OCI-M1 (cell line): ENCODE data around the gene COL4A5.

Source experiments
- DNase-seq: peaks from one replicate; lab custom pipeline; 2025; lab: John Stamatoyannopoulos, UW

COL4A5 gene

DNA sequence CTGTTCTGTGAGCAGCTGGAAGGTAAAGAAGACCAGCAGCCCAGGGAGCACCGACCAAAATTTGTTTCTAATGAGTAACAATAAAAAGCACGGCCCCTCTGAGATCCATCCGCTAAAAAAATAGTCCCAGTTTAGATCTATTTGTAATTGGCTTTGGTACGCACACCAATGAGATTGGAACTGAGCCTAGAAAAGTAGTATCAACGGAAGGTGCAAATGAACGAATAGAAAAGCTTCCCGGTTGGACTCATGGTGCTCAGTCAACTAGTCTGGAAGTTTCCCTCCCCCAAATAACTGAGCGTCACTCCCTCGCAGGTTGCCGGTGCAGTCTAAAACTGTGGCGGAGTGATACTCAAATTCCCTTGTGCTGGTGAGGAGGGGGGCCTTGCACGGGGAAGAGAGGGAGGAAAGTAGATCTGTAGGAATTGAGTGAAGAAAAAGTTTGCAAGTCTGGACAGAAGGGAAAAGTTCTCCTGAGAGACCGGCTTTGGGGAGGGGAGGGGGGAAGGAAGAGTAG is at the start of gene COL4A5:
COL4A5 (plus strand) TSS at position 413 of the 517 bp plus-strand sequence. CDS start 288 bp downstream, outside the sequence.
- DNase-seq: no peak

DNA sequence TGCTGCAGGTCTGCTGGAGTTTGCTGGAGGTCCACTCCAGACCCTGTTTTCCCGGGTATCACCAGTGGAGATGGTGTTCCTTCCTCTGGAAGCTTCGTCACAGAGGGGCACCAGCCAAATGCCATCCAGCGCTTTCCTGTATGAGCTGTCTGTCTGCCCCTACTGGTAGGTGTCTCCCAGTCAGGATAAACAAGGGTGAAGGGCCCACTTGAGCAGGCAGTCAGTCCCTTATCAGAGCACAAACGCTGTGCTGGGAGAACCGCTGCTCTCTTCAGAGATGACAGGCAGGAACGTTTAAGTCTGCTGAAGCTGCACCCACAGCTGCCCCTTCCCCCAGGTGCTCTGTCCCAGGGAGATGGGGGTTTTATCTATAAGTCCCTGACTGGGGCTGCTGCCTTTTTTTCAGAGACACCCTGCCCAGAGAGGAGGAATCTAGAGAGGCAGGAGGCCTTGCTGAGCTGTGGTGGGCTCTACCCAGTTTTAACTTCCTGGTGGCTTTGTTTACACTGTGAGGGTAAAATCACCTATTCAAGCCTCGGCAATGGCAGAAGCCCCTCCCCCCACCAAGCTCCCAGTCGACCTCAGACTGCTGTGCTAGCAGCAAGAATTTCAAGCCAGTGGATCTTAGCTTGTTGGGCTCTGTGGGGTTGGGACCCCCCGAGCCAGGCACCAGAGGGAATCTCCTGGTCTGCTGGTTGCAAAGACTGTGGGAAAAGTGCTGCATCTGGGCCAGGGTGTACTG is 48.5 kb upstream of the COL4A5 start:
- DNase-seq: peak; percentile 11

DNA sequence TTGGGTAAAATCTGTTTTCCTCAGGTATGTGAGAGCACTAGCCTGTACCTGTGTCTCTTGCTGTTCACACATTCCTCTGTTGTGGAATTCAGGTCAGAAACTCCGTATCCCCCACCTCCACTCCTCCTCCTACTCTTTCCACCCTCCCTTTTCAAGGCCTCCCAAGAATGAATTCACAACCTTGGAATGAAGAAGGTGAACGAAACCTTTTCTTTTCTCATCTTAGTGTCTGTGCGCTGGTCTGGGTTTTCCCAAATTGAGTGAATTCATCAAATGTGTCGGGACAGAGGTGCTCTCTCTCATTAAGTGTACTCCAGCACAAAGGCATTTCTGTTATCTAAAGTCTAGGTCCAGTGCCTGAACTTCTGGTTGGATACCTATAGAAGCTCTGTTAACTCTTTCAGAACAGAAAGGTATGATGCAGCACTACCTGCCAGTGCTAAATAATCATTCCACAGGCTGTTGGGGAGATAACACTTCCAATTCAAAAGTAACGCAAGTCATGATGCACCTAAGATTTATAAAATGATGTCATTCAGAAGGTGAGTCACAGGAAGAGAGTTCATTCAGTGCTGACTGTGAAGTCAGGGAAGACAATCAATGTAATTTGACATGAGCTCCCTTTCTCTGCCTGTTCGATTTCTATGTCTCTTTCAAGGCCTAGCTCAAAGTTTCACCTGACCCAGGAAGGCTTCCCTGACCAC is 43.3 kb upstream of the COL4A5 start:
- DNase-seq: no peak

DNA sequence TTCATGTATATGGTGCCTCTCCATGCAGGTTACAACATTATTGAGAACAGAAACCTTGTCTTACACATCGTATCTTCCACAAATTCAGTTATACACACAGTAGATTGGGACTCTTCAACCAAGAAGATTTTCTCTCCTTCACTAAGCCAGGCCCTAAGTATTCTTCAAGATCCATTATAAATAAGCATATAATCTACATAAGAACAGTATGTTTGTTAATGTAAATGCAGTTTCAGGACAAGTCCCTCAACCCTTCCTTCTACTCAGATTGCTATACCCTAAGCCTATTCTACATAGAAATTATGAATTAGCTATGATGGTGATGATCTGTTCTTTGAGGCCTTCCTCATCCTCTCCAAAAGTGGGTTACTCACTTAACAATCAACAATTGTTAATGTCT is 42.7 kb upstream of the COL4A5 start:
- no peak for DNase-seq

DNA sequence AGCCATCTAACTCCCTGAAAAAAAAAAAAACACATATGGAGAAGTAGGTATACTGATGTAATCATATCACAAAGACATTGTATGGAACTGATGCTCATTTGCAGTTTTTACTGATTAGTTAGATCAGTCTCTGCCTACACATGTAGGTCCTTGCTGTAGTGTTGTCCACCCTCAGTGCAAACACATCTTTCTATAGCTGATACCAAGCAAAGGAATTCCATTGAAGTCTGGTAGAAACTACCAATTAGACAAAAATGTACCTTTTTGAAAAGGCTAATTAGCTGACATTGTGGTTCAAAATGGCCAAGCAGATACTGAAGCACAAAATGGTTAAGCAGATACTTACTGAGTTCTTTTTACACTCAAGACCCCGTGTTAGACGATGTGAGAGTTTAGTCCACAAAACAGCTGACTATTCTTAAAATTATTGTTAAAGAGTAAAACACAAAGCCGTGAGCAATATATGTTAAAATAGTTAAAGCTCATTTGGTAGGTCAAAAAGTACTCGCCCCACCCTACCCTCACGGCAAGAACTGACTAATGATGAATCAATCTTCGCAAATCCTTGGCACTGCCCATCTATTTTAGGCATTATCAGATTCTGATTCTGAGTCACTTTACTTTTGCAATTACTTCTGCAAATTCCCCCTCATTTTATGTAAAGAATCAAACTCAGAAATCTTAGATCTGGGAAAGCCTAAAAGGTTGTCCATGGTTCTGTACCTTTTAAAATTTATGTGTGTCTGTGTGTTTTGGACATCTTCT is 41.8 kb upstream of the COL4A5 start:
- no peak for DNase-seq

DNA sequence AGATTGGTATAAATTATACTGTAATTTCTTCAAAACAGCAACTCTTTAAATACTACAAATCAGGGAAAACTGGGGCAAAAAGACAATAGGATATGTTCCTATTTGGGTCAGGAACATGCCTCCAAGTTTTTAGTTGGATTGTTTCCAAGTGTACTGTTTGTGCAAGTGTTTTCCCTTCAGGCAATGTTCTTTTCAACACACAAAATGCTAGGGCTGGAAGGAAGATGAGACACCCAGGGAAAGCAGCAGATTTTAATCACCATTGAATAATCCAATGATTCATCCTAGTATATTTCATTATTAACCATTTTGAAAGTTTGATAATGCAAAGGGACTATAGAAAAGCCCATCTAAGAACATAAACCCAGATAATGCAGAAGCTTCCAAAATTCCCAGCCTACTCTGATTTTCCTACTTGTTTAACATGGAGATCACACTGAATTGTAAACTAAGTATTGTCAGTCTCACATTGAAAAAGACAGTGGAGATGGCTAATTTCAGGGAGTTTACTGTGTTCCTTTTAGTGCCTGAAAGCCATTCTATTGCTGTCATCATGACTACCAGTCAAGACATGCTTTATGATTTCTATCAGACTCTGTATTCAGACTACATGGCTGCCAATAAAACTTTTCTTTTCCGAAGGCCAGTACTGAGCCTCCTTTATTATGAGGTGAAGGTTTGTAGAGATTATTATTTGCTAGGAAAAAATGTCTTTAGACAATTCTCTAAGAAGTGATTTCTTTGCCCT is 40.0 kb upstream of the COL4A5 start:
- no peak for DNase-seq

DNA sequence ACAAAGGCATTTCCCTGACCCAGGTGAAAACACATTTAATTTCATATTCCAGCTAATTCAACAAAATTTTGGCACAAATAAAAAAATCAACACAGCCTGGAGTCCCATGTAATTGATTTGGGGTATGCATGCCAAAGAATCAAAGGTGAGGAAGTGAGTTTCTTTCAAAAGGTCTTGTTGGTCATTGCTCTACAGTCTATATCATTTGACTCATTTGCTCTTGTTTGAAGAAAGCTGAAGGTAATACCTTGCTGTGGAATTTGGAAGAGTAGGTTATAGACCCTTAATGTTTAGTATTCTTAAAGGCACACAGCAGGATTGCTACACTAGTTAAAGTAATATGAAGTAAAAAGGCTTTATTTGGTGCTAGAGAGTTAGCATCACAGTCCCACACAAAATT is 26.9 kb upstream of the COL4A5 start:
- no peak for DNase-seq

DNA sequence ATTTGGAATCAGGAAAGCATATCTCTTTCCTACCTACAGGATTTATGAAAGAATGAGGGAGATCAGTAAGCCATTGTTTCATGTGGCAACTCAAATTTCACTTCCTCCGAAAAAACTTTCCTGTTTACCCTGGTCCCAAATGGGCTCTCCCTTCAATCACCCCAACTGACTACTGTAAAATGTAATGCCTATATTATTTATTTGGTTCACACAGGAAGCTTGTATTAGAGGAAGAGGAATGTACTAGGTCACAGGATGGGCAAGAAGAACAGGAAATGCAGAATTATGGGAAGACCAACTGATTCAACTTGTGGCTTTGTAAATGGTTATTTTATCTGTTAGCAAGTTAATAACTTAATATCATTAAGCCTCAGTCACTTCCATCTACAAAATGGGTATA is 24.5 kb upstream of the COL4A5 start:
- no peak for DNase-seq

DNA sequence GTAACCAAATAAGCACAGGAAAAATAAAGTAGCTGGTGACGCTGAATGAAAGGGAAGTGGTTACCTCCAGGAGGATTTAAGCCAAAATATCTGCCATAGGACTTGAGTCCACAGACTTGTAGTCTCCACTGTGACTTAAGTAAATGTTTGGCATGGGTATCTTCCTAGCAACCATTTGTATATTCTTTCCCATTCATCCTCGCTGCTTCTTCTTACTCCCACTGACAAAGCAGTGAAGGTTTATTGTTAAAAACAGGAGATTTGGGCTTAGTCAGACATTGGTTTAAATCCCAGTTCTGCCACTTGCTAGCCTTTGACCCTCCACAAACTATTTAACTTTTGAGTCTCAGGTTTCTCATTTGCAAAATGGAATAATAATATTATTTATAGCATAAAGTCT is 23.7 kb upstream of the COL4A5 start:
- DNase-seq: no peak

DNA sequence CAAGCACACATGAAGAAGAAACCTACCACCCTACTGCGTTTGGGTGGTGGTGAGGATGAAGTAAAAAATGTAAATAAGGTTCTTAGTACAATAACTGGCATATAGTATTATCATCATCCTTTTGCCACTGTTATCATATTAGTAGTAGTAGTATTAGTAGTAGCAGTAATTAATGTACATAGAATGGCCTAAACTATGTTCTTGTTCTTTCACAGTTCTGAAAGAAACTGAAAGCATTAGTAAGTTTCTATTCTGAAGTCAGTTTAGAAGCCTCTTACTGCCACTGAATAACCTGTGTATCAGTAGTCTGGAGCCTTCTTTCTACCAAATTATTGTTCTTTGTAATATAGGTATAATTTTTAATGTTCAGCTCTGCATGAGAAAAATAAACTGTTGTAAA is 22.4 kb upstream of the COL4A5 start:
- DNase-seq: no peak

DNA sequence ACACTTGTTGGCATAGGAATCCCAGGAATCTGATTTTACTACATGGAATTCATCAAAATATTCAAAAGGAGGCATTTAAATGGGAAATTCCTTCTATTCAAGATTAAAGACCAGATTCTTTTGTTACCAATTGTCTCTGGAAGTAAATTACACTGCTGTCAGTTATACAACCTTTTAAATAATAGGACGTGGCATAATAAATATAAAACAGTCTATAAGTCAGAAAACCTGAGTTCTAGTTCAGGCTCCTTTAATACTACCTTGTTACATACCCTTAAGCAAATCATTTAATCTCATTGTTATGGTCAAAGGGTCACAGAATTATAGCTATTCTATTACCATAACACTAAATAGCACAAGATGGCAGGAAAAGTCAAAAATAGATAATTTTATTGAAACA is 20.2 kb upstream of the COL4A5 start:
- no peak for DNase-seq

DNA sequence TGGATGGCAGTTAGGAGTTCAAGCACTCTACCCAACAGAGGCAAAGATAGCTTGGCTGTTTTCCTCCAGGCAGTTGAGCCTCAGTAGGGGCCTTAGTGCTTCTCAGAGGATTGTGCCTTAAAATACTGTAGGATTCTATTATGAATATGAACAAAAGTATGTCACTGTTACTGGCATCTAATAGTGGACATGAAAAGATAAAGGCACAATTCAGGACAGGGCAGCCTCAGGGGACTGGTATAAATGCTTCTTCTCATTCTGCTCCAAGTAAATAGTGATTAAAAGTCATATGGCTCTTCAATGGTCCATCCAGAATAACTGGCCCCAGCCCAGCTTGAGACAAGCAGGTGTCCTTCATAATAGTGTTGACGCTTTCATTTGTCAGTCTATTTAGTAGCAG is 19.2 kb upstream of the COL4A5 start:
- DNase-seq: no peak

DNA sequence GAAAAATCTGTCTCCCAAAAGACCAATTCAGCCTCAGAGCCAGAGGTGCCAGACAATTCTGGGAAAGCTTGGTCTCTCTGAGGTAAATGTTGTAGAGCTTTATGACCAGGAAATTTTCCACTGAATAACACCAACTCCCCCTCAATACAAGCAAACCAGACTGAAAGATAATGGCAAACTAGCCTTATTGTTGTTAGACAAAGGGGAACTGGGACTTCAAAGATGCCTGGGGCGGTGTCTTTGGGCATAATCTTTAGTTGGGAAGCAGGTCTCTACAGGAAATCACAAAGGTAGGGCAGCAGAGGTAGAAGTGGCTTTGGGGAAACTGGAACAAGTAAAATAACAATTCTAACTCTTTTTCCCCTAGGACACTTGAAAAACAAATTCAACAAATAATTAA is 13.4 kb upstream of the COL4A5 start:
- DNase-seq: no peak

DNA sequence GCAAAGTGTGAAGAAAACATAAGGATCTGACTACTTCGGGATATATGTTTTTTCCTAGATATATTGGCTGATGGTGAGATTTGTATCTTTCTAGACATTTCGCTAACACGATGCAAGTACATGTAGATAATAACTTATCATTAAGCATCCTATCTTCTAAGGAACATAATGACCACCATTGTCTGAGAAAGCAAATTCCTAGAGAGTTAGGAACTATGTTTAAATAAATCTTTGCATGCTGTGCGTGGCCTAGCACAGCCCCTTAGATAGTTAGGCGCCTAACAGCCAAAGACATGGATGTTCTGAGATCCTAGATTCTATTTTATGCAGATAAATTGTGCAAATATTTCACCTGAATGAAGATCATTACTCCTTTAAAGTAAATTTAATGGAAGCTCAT is 4.4 kb upstream of the COL4A5 start:
- no peak for DNase-seq

DNA sequence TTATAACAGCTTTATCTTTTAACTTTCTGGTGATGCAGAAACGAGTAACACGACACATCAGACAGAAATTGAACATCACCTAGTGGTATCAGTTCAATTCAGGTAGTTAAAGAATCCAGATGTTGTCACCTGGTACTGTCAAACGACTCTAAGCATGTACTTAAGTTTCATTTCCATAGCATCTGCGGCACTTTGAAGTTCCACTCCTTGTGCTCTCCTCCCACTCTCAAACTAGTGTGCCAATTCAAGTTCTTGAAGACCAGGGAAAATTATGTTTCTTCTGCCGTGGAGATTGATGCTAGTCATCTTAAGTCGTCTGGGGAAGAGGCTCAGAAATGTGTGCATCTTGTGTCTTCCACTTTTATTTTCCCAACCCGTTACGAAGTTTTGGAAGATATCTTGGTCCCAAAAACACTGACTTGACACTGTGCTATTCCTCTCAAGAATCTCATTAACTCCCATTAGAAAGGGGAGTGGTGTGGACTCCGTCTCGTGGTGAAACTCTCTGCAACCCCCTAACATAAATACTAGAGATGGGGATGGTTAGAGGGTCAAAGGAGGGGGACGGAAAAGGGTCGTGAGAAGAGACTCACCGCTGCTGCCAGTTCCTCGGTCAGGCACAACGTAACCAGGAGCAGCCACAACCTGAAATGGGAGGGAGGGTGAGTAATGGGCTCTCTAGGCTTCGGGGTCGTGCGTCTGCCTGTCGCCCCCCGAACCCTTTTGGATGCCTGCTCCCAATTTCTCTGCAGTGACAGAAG is 2.1 kb upstream of the COL4A5 start:
- no peak for DNase-seq

DNA sequence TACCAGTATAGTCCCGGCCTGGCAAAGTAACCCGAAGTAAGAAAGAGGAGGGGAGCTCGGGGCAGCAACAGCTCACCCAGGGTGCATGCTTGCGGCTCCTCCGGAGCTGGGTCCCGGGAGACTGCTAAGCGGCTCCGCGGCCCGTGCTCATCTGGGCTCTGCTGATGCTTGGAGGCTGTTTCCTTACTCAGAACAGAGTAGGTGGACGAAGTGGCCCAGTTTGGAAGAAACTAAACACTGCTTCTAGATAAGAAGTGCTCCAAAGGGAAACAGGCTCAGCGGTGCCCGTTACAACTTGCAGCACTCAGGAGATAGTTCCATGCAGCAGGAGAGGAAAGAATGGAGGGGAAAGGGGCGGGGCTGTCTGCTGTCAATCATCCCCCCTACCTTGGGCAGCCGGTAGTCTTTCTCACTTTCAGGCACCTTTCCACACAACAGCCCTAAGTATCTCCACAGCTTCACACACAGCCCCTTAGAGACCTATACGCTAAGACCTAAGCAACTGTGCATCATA is 1.5 kb upstream of the COL4A5 start, which contains the start of gene COL4A6:
COL4A6 (minus strand) TSS at position 313 of the 514 bp plus-strand sequence; CDS start at position 87, 226 bp downstream.
- DNase-seq: no peak

DNA sequence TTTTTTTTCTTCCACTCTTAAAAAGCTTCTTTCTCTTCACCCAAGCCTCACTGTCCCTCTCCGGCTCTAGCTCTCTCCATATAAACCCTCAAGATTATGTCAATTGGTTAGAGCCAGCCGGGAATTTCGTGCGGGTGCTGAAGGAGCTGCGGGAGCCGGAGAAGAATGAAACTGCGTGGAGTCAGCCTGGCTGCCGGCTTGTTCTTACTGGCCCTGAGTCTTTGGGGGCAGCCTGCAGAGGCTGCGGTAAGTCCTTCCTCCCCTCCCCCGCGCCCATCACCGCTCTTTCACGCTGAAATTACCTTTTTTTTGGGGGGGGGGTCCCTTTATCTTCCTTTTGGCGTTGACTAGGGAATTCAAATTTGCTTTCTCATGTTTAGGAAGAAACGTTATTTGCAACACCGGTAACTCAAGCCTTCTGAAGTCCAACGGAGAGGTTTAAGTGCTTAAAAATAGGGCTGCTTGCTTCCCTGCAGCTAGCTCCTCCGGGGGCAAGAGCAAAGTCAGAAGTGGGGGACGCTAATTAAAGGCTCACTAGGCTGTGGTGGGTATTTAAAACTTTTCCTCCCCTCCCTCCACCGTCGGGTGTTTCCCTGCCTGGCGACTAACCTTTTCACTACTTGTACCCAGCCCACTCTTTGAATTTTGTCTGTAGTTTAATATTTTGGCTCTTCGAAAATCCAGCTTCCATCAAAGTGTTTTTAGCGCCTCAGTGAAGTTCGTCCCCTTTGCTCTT is 491 bp downstream of the COL4A5 start:
- DNase-seq: no peak

DNA sequence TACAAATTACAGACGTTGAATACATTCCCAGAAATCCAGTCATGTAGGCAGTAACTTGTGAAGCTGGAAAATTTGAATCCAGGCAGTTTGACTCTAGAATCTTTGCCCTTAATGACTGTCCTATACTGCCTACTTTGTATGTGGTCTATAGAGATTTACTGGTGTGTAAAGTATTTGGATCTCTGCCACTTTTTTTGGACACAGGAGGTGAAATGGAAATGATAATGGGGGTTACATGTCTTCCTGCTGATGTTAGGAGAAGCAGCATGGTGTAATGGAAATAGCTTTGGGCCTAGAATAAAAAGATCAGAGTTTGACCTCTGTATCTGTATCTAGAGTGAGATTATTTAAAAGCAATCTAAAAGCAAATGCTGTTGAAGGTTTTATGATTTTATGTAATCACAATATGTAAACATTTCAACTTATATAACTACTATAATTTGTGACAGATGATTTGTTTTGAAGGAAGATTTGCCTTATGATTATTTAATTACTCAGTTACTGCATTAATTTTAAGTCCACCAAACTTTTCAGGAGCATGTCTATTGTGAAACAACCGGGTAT is 3.3 kb downstream of the COL4A5 start:
- no peak for DNase-seq

DNA sequence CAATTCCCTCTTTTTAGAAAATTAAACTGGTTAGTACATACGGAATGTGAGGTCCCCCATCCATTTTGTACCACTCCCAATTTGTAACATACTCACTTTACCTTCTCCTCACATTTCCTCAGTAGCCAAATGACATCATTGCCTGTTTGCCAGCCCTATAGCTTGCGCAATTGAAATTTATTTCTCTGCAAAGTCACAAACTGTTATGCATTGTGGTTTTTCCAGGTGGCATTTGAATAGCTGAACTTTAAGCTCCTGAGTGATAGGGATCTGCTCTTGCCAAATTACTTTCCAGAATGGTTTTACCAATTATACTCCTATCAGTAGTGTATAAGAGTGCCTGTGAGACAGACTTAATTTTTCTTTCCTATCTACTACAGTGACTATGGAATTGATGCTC is 7.7 kb downstream of the COL4A5 start:
- peak; percentile 50 for DNase-seq

DNA sequence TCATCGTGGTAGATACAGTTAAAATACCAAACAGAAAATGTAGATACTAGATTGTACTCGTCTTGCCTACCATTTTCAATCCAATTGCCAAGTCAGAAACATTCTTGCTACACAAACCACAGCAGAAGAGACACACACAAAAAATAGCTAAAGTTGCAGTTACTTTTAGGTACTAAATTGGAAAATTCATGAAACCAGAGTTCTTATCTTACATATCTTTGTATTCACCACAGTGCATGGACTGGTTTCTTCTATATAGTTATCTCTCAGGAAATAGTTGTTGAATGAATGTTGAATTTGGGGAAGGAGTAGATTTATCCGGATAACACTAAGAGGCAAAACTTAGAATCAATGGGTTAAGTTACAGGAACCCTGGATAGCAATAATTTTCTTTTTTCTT is 14.2 kb downstream of the COL4A5 start:
- DNase-seq: no peak
